ENCODE data around the gene RBM22.

Gene RBM22

GRCh38 chr5:150672884-150673275, 28.0 kb downstream of the RBM22 start:
- H3K4me3 ChIP-seq (ENCODE audit: low read length): no peak overlapping the region
- no peak for TF ChIP-seq CTCF (IDR thresholded peaks at IDR 0.05; ENCODE audit: insufficient read depth, low read depth, low read length, missing control alignments)
- no peak for DNase-seq (ENCODE audit: low read depth)

DNA sequence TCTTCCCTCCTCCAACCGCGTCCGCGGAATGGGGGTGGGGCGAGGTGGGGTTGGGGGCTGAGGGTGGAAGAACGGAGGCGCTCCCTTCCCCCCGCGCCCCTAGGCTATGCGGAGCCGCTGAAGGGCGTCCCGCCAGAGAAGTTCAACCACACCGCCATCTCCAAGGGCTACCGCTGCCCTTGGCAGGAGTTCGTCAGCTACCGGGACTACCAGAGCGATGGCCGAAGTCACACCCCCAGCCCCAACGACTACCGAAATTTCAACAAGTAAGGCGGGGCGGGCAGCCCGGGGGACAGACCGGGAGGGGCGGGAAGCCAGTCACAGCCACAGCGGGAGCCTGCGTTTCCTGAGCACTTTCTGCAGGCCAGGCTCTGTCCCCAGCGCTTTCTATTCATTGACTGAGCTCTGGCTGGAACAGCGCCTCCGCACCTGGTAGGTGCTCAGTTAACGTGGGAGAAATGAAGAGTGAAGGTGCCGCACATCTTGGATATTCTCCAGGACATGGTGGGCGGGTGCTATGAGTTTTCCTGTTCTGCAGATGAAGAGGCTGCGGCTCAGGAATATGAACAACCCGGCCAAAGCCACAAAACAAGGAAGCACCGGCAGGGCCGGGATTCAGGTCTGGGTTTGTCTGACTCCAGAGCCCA, 28.5 kb downstream of the RBM22 start:
- TF ChIP-seq CTCF (IDR thresholded peaks at IDR 0.05; ENCODE audit: insufficient read depth, low read depth, low read length, missing control alignments): no peak
- peak overlapping the region; percentile 26 for H3K4me3 ChIP-seq (ENCODE audit: low read length)
- peak; percentile 91 for DNase-seq (ENCODE audit: low read depth)

- DNase-seq (ENCODE audit: low read depth): no peak
- TF ChIP-seq CTCF (IDR thresholded peaks at IDR 0.05; ENCODE audit: insufficient read depth, low read depth, low read length, missing control alignments): no peak
- no peak overlapping the region for H3K4me3 ChIP-seq (ENCODE audit: low read length)
Measured at GRCh38 chr5:150671509-150672236, 29.2 kb downstream of the RBM22 start.

DNA sequence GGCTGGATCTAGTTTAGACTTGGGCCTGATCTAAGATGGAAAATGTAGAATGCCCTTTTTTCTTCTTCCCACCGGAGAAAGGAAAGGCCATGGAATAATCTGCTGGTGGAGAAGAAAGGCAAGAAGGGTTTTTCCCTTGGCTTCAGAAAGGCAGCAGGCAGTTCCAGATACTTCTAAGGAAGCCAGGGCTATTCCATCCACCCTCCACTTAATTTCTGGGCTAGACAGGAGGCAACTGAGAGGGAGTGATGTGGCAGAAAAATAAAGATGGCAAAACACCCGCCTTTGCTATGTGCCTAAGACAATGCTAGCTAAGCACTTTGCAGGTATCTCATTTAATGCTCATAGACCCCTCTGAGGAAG, 29.9 kb downstream of the RBM22 start:
- H3K4me3 ChIP-seq (ENCODE audit: low read length): no peak overlapping the region
- DNase-seq (ENCODE audit: low read depth): no peak
- no peak for TF ChIP-seq CTCF (IDR thresholded peaks at IDR 0.05; ENCODE audit: insufficient read depth, low read depth, low read length, missing control alignments)

DNA sequence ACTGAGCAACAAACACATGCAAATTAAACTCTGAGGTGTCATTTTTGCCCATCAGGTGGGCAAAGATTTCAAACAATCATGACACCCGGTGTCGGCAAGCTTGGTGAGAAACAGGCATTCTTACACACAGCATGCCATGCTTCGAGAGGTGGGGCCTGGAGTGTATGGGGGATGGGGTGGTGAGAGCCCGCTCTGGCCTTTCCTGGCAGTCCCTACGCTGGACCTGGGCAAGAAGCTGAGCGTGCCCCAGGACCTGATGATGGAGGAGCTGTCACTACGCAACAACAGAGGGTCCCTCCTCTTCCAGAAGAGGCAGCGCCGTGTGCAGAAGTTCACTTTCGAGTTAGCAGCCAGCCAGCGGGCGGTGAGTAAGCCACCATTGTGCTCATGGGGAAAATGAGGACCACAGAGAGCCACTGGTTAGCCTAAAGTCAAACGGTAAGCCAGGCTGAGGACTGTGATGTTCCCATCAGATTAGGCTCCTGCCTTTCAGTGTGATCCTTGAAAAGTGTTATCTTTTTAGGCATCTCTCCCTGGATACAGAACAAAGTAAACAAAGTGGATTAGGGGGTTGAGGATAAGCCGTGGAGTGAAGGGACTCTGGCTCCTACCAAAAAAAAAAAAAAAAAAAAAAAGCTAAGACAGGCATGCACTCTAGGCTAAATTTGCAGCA, 30.5 kb downstream of the RBM22 start:
- no peak for DNase-seq (ENCODE audit: low read depth)

DNA sequence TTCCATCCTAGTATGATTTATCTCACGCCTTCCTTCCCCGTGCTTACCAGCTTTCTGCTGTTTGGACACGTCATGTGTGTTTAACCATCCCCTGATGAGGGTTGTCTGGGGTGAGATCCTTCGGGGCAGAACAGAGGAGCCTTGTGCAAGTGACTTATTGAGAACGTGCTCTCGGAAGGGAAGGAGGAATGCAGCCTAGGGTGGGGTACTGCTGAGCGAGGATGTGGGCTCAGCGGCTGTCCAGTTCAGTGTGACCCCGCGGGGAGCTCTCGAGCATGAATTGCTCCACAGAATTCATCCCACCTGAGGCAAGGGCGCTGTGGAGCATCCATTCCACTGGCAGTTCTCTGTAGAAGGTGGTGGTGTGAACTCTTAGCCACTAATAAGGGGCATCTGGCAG, 35.8 kb downstream of the RBM22 start:
- DNase-seq (ENCODE audit: low read depth): peak; percentile 89
- no peak overlapping the region for H3K4me3 ChIP-seq (ENCODE audit: low read length)
- TF ChIP-seq CTCF (IDR thresholded peaks at IDR 0.05; ENCODE audit: insufficient read depth, low read depth, low read length, missing control alignments): no peak

More for the DNA sequence above, 30.5 kb downstream of the RBM22 start:
- H3K4me3 ChIP-seq (ENCODE audit: low read length): no peak overlapping the region
- TF ChIP-seq CTCF (IDR thresholded peaks at IDR 0.05; ENCODE audit: insufficient read depth, low read depth, low read length, missing control alignments): no peak
